B cell (primary cell): ENCODE data around the gene TPRG1L.

Experiments used
- EZH2 ChIP-seq: IDR thresholded peaks from 2 replicates; pipeline ENCODE4 v1.6.1; 2012; ENCODE audit warnings: borderline replicate concordance, low read depth, mild to moderate bottlenecking, moderate library complexity, low read length; ENCODE audit not compliant: insufficient read depth, poor library complexity, severe bottlenecking
- TF ChIP-seq, protein P1 (sequence below): fragments of 200-600 bp; IDR thresholded peaks from one replicate; pipeline ENCODE4 v1.8.0; 2022; ENCODE audit warnings: antibody characterized with exemption, mild to moderate bottlenecking

DNA sequence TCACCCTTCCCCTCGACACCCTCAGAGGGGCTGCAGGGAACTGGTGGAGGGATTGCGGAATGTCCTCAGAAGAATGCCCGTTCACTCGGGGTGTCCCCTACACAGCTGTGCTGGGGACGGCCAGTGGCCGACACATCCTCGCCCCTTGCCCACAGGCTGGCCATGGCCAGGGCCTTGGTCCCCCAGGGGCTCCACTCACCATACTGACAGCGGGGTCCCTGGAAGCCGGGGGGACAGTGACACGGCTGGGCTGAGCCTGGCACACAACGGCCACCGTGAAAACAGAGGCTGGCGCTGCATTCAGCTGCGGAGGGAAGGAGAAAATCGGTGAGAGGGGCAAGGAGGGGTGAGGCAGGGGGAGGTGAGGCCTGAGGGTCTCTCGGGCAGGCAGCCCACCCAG, 45.2 kb upstream of the TPRG1L start:
- TF ChIP-seq, protein P1, sequence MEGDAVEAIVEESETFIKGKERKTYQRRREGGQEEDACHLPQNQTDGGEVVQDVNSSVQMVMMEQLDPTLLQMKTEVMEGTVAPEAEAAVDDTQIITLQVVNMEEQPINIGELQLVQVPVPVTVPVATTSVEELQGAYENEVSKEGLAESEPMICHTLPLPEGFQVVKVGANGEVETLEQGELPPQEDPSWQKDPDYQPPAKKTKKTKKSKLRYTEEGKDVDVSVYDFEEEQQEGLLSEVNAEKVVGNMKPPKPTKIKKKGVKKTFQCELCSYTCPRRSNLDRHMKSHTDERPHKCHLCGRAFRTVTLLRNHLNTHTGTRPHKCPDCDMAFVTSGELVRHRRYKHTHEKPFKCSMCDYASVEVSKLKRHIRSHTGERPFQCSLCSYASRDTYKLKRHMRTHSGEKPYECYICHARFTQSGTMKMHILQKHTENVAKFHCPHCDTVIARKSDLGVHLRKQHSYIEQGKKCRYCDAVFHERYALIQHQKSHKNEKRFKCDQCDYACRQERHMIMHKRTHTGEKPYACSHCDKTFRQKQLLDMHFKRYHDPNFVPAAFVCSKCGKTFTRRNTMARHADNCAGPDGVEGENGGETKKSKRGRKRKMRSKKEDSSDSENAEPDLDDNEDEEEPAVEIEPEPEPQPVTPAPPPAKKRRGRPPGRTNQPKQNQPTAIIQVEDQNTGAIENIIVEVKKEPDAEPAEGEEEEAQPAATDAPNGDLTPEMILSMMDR: no peak
- no peak for TF ChIP-seq EZH2
